RCC 7860 (cell line): ENCODE results near the gene KRTAP3-3.

Experiments used
- DNase-seq: peaks from one replicate; pipeline ENCODE4 v3.0.0-alpha.2; 2015; ENCODE audit warnings: low spot score
- FAIRE-seq: peaks from 2 replicates; lab custom pipeline; 2012; peaks lifted over from hg19 to GRCh38; lab: Jason Lieb, UNC

Gene KRTAP3-3

GRCh38 chr17:40961591-40961990 lies 32.4 kb downstream of the KRTAP3-3 start:
- FAIRE-seq = no peak
- no peak for DNase-seq

- FAIRE-seq = no peak
- no peak for DNase-seq
Observed at GRCh38 chr17:40960144-40960543, 33.8 kb downstream of the KRTAP3-3 start.

GRCh38 chr17:40958086-40958953 lies 35.6 kb downstream of the KRTAP3-3 start:
- FAIRE-seq (no peak), DNase-seq (no peak)

GRCh38 chr17:40956401-40957254 lies 37.3 kb downstream of the KRTAP3-3 start:
- DNase-seq (peak; percentile 60), FAIRE-seq (no peak)

GRCh38 chr17:40953881-40954280 lies 40.1 kb downstream of the KRTAP3-3 start:
- no peak for DNase-seq
- FAIRE-seq = no peak

GRCh38 chr17:40952661-40953060 lies 41.3 kb downstream of the KRTAP3-3 start:
- FAIRE-seq (no peak), DNase-seq (no peak)

- no peak for FAIRE-seq
- DNase-seq = no peak
Observed at GRCh38 chr17:40952154-40952553, 41.8 kb downstream of the KRTAP3-3 start.

- no peak for FAIRE-seq
- no peak for DNase-seq
Observed at GRCh38 chr17:40951011-40951622, 42.8 kb downstream of the KRTAP3-3 start.

GRCh38 chr17:40950176-40950575 lies 43.8 kb downstream of the KRTAP3-3 start:
- DNase-seq (no peak), FAIRE-seq (no peak)

- no peak for DNase-seq
- no peak for FAIRE-seq
Observed at GRCh38 chr17:40949418-40949817, 44.5 kb downstream of the KRTAP3-3 start.

GRCh38 chr17:40947929-40948328 lies 46.0 kb downstream of the KRTAP3-3 start:
- FAIRE-seq = no peak
- DNase-seq = no peak

- FAIRE-seq = no peak
- no peak for DNase-seq
Observed at GRCh38 chr17:40945414-40945813, 48.5 kb downstream of the KRTAP3-3 start.

GRCh38 chr17:40944531-40944930 lies 49.4 kb downstream of the KRTAP3-3 start:
- FAIRE-seq (no peak), DNase-seq (no peak)
